Loucy (cell line): Measurements from ENCODE around the gene HERC3.

Experiments
- H2AFZ ChIP-seq: fragments of 200-600 bp; sonication (generic); 2 replicates; pipeline ENCODE4 v1.6.0; 2016; ENCODE audit warnings: antibody characterized with exemption, mild to moderate bottlenecking, low read length, moderate library complexity
- H3F3A ChIP-seq: fragments of 200-600 bp; 2 replicates; pipeline ENCODE4 v1.6.0; 2016; ENCODE audit warnings: antibody characterized with exemption, low read depth, mild to moderate bottlenecking
- H3K27me3 ChIP-seq: fragments of 200-600 bp; sonication (generic); 2 replicates; pipeline ENCODE4 v1.6.1; 2014; ENCODE audit warnings: low read length, mild to moderate bottlenecking; ENCODE audit not compliant: insufficient read depth, poor library complexity, severe bottlenecking
- H3K36me3 ChIP-seq: fragments of 200-600 bp; sonication (generic); 2 replicates; pipeline ENCODE4 v1.6.1; 2016; ENCODE audit warnings: low read length; ENCODE audit not compliant: insufficient read depth
- H3K4me1 ChIP-seq: fragments of 200-600 bp; sonication (generic); 2 replicates; pipeline ENCODE4 v1.5.1; 2014; ENCODE audit warnings: low read length, mild to moderate bottlenecking; ENCODE audit not compliant: insufficient read depth, poor library complexity, severe bottlenecking
- H3K4me2 ChIP-seq: fragments of 200-600 bp; sonication (generic); 2 replicates; pipeline ENCODE4 v1.6.0; 2014; ENCODE audit warnings: antibody characterized with exemption, low read length, low read depth, mild to moderate bottlenecking; ENCODE audit not compliant: poor library complexity, severe bottlenecking
- H3K4me3 ChIP-seq: fragments of 200-600 bp; sonication (generic); 2 replicates; pipeline ENCODE4 v1.5.1; 2014; ENCODE audit warnings: low read length, mild to moderate bottlenecking, mixed read lengths; ENCODE audit not compliant: poor library complexity, severe bottlenecking
- H3K79me2 ChIP-seq: fragments of 200-600 bp; sonication (generic); 2 replicates; pipeline ENCODE4 v1.6.1; 2014; ENCODE audit warnings: low read length; ENCODE audit not compliant: insufficient read depth
- H3K9ac ChIP-seq: fragments of 200-600 bp; sonication (generic); 2 replicates; pipeline ENCODE4 v1.6.0; 2014; ENCODE audit warnings: mild to moderate bottlenecking, low read depth, low read length, moderate library complexity; ENCODE audit not compliant: poor library complexity, severe bottlenecking
- H3K9me2 ChIP-seq: fragments of 200-600 bp; sonication (generic); replicated peaks from 2 replicates; pipeline ENCODE4 v1.6.1; 2016; ENCODE audit warnings: low read depth, low read length, mixed read lengths
- H3K9me3 ChIP-seq: fragments of 200-600 bp; sonication (generic); 2 replicates; pipeline ENCODE4 v1.6.1; 2014; ENCODE audit warnings: mild to moderate bottlenecking, antibody characterized with exemption, low read length, low read depth; ENCODE audit not compliant: insufficient read depth
- H4K20me1 ChIP-seq: fragments of 200-600 bp; sonication (generic); 2 replicates; pipeline ENCODE4 v1.6.0; 2014; ENCODE audit warnings: antibody characterized with exemption, low read length, mild to moderate bottlenecking; ENCODE audit not compliant: insufficient read depth, poor library complexity, severe bottlenecking
- EZH2phosphoT487 ChIP-seq: fragments of 200-600 bp; IDR thresholded peaks from 2 replicates; pipeline ENCODE4 v1.6.1; 2018; ENCODE audit warnings: antibody characterized with exemption, mild to moderate bottlenecking, moderate library complexity, borderline replicate concordance
- TF ChIP-seq, protein P1 (sequence below): fragments of 200-600 bp; sonication (generic); conservative IDR thresholded peaks from 2 replicates; pipeline ENCODE4 v1.5.1; 2014; ENCODE audit warnings: mild to moderate bottlenecking, antibody characterized with exemption, low read length

Gene HERC3

DNA sequence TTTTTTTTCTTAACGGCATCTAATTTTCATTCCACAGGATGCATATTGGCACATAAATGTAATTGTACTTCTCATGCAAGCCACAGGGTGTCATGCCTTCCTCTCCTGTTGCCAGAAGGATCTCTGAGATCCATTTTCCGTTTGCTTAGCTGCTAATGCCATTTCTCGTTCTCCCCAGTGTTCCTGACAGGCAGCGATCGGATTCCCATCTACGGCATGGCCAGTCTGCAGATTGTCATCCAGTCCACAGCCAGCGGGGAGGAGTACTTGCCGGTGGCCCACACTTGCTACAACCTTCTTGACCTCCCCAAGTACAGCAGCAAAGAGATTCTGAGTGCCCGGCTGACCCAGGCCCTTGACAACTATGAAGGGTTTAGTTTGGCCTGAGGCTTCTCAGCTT is 114.3 kb downstream of the HERC3 start:
- Histone ChIP-seq H3F3A (no peaks in the 10 kb centered on the region), H3K4me2 (no peak overlapping the region), H3K9me2 (no peaks in the 10 kb centered on the region), H3K36me3 (peaks cover 9% of the 10 kb centered on the region; the same call in 1 of the 2 replicates), H2AFZ (no peak overlapping the region), H3K4me3 (no peak overlapping the region), H4K20me1 (no peaks in the 10 kb centered on the region), H3K4me1 (no peaks in the 10 kb centered on the region), H3K27me3 (no peaks in the 10 kb centered on the region), H3K9ac (no peak overlapping the region), H3K79me2 (no peaks in the 10 kb centered on the region), H3K9me3 (no peaks in the 10 kb centered on the region)
- TF ChIP-seq, protein P1, sequence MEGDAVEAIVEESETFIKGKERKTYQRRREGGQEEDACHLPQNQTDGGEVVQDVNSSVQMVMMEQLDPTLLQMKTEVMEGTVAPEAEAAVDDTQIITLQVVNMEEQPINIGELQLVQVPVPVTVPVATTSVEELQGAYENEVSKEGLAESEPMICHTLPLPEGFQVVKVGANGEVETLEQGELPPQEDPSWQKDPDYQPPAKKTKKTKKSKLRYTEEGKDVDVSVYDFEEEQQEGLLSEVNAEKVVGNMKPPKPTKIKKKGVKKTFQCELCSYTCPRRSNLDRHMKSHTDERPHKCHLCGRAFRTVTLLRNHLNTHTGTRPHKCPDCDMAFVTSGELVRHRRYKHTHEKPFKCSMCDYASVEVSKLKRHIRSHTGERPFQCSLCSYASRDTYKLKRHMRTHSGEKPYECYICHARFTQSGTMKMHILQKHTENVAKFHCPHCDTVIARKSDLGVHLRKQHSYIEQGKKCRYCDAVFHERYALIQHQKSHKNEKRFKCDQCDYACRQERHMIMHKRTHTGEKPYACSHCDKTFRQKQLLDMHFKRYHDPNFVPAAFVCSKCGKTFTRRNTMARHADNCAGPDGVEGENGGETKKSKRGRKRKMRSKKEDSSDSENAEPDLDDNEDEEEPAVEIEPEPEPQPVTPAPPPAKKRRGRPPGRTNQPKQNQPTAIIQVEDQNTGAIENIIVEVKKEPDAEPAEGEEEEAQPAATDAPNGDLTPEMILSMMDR: peak; percentile 63
- TF ChIP-seq EZH2phosphoT487: no peak

DNA sequence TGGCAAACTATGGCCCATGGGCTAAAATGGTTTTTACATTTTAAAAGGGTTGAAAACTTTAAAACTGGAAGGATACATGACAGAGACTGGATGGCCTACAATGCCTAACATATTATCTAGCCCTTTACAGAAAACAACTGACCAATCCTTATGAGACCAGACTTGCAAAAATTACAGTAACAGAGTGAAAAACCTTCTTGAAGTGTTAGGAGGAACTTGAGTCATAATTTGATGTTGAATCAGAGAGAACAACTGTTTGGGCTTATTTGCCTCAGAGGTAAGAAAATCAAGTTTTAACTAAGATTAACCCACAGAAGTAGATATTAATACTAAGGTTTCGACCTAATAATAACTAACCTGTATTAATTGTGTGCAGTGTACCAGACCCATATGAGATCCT is 117.7 kb downstream of the HERC3 start:
- no peaks in the 10 kb centered on the region for H3K4me1 ChIP-seq
- peaks cover 12% of the 10 kb centered on the region; the same call in 1 of the 2 replicates for H3K36me3 ChIP-seq
- TF ChIP-seq, protein P1: no peak
- no peak for TF ChIP-seq EZH2phosphoT487
- no peak overlapping the region for H3K9ac ChIP-seq
- no peaks in the 10 kb centered on the region for H3K9me3 ChIP-seq
- no peaks in the 10 kb centered on the region for H3K9me2 ChIP-seq
- H4K20me1 ChIP-seq: no peaks in the 10 kb centered on the region
- no peak overlapping the region for H2AFZ ChIP-seq
- no peak overlapping the region for H3K4me2 ChIP-seq
- H3K4me3 ChIP-seq: no peak overlapping the region
- no peaks in the 10 kb centered on the region for H3F3A ChIP-seq
- H3K79me2 ChIP-seq: no peaks in the 10 kb centered on the region
- no peaks in the 10 kb centered on the region for H3K27me3 ChIP-seq

DNA sequence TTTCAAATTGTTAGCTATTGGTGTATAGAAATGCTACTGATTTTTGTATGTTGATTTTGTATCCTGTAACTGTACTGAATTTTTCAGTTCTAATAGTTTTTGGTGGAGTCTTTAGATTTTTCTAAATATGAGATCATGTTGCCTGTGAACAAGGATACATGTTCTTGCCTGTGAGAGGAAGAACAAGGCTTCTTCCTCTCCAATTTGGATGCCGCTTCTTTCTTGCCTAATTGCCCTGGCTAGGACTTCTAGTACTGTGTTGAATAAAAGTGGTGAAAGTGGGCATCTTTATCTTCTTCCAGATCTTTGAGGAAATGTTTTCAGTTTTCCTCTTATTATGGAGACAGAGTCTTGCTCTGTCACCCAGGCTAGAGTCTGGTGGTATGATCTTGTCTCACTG is 121.5 kb downstream of the HERC3 start:
- Histone ChIP-seq H4K20me1 (no peaks in the 10 kb centered on the region), H3K9me2 (no peaks in the 10 kb centered on the region), H3K36me3 (peaks cover 17% of the 10 kb centered on the region; the same call in 1 of the 2 replicates), H3K79me2 (no peaks in the 10 kb centered on the region), H2AFZ (no peak overlapping the region), H3K4me2 (no peak overlapping the region), H3K4me3 (no peak overlapping the region), H3F3A (no peaks in the 10 kb centered on the region), H3K9ac (no peak overlapping the region), H3K4me1 (no peaks in the 10 kb centered on the region), H3K27me3 (no peaks in the 10 kb centered on the region), H3K9me3 (peaks cover 21% of the 10 kb centered on the region; the same call in 1 of the 2 replicates)
- TF ChIP-seq, protein P1: no peak
- TF ChIP-seq EZH2phosphoT487: no peak
